ENCODE data around the gene CLEC4D.
"Not testable (repeated sequence)": the region's sequence is repeated elsewhere in the genome, so short reads cannot be mapped to it uniquely, and the experiment has no call there.

The CLEC4D gene

DNA sequence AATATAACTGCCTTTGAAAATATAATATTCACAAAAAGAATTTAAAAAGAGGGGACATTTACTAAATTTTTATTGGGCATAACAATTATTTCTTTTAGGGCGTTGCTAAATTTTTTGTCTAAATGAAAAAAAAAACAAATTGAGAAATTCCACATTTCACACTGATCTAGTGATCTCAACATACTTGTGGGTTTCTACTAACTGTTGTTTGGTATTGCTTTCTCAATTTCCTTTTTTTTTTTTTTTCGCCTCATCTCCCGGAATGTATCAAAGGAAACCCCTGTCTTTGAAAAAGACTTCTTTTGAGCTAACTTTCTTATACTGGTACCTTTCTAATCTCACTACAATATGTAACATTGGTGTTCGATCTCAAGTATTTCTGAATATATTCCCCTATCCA, at the start of gene CLEC4D:
Gene CLEC4D (plus strand): TSS at position 248 of the 400 bp plus-strand sequence. CDS start 230 bp downstream, outside the sequence.
- DNase-seq (ENCODE audit: low read depth) = no peak

DNA sequence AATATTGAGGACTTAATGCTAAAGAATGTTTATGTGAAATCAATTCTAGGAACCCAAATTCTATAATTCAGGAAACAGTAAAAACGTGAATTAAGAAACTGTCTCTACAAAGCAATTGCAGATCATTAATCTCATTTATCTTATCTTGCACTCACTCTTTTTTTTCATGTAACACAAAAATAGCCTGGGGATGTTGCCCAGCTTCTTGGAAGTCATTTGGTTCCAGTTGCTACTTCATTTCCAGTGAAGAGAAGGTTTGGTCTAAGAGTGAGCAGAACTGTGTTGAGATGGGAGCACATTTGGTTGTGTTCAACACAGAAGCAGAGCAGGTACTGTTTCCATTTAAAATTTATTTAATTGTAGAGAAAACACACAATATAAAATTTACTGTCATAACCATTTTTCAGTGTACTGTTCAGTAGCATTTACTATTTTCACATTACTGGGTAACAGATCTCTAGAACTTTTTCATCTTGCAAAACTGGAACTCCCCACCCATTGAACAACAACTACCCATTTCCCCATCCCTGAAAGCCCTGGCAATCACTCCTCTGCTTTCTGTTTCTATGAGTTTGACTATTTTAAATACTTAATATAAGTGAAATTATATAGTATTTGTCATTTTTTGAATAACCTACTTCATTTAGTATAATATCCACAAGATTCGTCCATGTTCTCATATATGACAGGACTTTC, 47.9 kb upstream of the CLEC4D start:
- no peak for DNase-seq (ENCODE audit: low read depth)

DNA sequence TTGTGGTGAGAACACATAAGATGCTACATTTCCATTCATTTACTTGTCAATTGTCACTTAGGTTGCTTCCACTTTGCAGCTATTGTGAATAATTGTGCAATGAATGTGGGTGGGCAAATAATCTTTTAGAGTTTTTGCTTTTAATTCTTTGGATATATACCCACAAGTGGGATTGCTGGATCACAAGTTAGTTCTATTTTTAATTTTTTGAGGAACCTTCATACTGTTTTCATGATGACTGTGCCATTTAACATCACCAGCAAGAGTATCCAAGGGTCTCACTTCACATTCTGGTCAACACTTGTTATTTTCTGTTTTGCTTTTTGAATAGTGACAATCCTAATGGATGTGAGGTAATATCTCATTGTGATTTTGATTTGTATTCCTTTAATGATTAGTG, 47.1 kb upstream of the CLEC4D start:
- DNase-seq (ENCODE audit: low read depth) = no peak

DNA sequence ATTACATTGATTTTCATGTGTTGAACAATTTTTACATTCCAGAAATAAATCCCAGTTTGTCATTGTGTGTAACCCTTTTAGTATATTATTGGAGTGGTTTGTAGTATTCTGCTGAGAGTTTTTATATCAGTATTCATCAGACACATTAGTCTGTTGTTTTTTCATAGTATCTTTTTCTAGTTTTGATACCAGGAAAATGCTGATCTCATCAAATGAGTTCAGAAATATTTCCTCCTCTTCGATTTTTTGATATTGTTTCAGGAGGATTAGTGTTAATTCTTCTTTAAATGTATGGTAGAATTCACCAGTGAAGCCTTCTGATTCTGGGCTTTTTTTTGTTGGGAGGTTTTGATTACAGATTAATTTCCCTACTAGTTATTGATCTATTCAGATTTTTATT, 42.2 kb upstream of the CLEC4D start:
- no peak for DNase-seq (ENCODE audit: low read depth)

DNA sequence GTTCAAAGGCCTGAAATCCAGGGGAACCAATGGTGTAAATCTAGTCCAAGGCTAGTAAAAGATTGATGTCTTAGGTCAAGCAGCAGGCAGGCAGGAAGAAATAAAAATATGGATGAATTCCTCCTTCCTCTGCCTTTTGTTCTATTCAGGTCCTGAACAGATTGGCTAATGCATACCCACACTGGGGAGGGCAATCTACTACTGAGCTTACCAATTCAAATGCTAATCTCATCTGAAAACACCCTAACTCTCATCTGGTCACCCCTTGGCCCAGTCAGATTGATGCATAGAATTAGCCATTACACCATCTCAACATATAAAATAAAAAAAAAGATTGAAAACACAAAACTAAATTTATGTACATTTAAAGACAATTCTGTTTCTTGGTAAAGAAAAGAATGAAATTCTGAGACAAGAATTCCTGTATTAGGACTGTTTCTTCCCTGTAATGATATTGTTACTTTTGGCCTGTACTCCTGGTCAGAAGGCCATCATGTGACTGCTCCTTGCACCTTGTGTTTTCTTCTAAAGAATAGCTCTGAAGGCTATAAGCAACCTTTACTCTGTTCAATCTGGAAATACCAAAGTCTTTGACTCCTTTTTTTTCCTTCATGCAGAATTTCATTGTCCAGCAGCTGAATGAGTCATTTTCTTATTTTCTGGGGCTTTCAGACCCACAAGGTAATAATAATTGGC, 37.6 kb upstream of the CLEC4D start:
- DNase-seq (ENCODE audit: low read depth) = no peak

DNA sequence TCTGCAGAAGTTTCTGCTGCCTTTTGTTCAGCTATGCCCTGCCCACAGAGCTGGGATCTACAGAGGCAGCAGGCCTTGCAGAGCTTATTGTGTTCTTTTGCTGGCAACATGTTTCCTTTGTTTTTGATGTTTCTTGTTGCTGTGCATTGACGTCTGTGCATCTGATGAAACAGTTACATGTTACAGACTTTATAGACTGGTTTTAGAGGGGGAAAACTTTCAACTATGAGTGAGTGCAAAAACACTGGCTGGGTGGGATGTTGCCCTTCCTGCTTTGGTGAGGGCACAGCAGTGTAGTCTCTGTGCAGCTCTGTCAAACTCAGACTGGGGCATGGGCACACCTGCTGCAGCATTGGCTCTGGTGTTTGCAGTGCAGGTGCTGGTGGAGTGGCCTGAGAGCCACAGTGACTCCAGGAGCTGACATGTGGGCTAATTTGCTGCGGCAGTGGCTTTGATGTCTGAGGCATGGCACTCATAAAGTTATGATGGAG, 30.7 kb upstream of the CLEC4D start:
- DNase-seq (ENCODE audit: low read depth) = no peak

DNA sequence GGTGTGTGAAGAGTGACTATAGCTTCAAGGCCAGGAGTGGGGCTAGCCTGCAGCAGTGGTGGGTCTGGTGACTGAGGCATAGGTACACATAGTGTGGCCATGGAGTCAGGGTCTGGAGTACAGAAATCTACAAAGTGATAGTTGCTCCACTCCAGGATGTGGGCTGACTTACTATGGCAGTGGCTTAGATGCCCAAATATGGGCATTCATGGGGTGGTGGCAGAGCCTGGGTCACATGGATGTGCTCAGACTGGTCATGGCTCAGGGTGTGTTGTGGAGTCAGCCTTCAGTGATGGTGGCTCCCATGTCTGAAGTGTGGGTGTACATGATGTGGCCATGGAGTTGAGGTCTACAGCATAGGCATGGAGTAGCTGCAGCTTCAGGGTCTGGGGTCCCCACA, 30.2 kb upstream of the CLEC4D start:
- no peak for DNase-seq (ENCODE audit: low read depth)

DNA sequence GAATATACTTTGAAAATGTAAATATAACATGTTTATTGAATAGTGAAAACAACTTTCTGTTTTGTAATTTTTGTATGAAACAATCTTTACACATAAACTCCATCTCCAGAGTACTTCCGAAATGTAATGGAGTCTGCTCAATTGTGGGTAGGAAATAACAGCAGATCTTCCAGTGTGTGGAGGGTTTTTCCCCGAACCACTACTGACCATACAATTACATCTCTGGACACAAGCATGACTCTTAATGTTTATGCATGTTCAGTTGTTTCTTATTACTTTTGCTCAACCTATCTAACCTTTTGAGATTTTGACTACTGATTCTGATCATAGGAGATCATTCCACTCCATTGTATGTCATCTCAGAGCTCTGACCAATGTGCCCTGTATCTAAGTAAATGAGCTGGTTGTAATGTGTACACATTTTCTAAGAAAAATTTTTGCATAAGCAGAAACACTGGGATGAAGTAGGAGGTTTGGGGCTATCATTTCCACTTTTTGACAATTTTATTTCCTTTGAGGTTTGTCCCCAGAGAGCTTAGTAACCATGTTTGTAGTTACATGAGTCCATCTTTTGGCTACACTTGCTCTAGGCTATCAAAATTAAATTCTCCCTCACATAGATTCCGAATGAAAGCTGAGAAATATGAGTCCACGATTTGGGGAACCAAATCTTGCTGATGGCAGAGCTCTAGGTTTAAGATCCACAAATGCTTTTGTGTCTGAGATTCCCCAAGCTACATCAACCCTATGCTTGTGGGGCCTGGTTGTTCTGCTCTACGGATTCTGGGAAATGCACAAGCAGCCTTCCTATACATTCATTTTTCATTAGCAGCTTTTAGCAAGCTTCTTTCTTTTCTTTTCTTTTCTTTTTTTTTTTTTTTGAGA, 21.4 kb upstream of the CLEC4D start:
- DNase-seq (ENCODE audit: low read depth) = no peak

DNA sequence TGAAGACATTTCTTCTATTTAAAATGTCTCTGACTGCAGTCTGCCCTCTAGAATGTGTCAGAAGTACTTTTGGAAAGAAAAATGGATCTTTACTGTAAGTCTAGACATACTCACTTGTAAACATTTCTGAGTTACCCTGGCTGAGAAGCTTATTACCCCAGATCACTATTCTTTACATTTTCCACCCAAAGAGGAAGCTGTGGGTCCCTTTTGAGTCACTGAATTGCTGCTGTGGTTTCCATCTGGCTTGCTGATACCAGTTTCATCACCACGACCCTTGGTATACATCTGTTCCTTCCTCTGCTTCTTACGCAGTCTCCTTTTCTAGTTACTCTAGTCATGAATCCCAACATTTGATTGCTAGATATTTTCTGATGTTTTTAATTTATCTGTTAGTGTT, 20.2 kb upstream of the CLEC4D start:
- DNase-seq (ENCODE audit: low read depth) = no peak

DNA sequence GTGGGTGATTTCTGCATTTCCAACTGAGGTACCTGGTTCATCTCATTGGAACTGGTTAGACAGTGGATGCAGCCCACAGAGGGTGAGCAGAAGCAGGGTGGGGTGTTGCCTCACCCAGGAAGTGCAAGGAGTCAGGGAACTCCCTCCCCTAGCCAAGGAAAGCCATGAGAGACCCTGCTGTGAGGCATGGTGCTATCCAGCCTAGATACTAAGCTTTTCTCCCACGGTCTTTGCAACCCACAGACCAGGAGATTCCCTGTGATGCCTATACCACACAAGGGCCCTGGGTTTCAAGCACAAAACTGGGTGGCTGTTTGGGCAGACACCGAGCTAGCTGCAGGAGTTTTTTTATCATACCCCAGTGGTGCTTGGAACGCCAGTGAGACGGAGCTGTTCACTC, 17.6 kb upstream of the CLEC4D start:
- DNase-seq (ENCODE audit: low read depth) = not testable (repeated sequence)

DNA sequence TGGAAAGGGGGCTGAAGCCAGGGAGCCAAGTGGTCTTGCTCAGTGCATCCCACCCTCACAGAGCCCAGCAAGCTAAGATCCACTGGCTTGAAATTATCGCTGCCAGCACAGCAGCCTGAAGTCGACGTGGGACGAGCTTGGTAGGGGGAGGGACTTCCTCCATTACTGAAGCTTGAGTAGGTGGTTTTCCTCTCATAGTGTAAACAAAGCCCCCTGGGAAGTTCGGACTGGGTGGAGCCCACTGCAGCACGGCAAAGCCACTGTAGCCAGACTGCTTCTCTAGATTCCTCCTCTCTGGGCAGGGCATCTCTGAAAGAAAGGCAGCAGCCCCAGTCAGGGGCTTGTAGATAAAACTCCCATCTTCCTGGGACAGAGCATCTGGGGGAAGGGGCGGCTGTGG, 17.2 kb upstream of the CLEC4D start:
- DNase-seq (ENCODE audit: low read depth) = not testable (repeated sequence)

DNA sequence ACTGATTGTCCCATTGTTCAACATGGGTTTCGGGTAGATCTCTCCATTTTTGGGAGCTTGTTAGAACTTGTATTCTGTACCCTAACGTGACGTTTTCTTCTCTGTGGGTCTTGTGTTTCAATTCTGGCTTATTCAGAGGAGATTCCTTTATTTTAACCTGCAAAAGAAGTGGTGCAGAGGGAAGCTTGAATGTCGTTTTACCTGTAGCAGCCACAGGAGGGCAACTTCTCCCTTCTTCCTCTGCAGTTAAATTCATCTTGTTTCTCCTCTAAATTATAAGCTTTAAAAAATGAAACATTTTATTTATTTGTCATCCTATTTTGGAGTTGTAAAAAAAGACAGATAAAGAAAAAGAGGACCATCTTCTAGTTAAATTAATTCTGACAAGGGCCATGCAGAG, 13.7 kb upstream of the CLEC4D start:
- no peak for DNase-seq (ENCODE audit: low read depth)

DNA sequence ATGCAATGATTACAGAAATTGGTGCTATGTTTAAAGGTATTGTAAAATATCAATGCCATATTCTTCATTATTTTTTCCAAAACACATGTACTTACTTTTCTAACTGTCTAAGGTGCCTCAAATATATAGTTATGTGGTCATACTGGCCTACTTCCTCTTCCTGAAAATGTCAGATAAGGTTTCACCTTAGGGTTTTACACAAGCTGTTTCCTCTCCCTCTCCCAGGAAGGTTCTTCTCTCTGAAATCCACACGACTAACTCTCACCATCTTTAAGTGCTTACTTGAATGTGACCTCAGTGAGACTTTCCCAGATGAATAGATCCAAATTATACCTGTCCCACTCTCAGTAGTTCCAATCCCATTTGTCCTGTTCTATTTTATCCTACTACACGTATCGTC, 11.6 kb upstream of the CLEC4D start:
- no peak for DNase-seq (ENCODE audit: low read depth)

DNA sequence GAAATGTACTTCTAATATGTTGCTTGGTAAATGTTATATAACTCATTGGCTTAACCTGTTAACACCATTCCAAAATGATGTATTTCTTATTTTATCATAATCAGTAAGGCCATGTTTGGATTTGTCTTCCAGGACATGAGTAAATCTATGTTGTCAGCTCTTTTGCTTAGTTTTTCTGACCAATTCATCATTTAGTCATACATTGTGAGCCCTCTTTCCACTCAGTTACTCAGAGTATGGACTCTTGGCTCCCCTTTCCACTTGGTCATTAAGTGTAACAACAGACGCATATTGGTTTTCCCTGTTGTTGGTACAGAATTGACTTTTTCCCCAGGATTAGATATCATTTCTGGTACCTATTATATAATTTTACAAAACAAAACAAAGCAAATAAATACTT, 9.0 kb upstream of the CLEC4D start:
- DNase-seq (ENCODE audit: low read depth) = no peak

DNA sequence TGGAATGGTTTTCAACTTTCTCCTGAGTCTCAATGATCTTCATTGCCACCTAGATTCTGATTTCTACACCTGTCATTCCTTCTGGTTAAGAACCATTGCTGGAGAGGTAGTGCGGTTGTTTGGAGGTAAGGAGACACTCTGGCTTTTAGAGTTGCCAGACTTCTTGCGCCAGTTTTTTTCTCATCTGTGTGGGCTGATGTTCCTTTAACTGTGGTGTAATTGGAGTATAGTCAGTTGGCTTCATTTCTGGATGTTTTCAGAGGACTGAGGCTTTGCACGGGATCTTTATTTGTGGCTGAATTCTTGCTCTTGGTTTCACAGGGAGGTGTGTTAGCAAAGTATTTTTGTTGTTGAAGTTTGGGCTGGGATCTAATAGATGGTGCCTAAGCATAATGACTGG, 5.7 kb upstream of the CLEC4D start:
- no peak for DNase-seq (ENCODE audit: low read depth)

DNA sequence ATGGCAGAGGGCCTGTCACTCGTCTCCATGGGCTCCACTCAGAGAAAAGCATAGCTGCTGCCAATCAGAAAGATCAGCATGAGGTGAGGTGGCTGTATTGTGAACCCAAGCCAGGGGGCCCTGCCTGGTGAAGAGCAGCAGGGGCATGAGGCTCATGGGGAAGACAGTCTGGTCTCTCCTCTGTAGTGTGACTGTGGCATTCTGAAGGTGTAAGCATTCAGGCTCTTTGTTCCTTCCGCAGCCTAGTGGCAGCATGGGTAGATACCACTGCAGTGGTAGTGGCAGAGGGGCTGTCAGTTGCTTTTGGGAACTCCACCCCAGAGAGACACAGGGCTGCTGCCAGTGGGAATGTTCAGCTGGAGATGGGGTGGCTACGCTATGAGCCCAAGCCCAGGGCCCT, 5.1 kb upstream of the CLEC4D start:
- DNase-seq (ENCODE audit: low read depth) = no peak

DNA sequence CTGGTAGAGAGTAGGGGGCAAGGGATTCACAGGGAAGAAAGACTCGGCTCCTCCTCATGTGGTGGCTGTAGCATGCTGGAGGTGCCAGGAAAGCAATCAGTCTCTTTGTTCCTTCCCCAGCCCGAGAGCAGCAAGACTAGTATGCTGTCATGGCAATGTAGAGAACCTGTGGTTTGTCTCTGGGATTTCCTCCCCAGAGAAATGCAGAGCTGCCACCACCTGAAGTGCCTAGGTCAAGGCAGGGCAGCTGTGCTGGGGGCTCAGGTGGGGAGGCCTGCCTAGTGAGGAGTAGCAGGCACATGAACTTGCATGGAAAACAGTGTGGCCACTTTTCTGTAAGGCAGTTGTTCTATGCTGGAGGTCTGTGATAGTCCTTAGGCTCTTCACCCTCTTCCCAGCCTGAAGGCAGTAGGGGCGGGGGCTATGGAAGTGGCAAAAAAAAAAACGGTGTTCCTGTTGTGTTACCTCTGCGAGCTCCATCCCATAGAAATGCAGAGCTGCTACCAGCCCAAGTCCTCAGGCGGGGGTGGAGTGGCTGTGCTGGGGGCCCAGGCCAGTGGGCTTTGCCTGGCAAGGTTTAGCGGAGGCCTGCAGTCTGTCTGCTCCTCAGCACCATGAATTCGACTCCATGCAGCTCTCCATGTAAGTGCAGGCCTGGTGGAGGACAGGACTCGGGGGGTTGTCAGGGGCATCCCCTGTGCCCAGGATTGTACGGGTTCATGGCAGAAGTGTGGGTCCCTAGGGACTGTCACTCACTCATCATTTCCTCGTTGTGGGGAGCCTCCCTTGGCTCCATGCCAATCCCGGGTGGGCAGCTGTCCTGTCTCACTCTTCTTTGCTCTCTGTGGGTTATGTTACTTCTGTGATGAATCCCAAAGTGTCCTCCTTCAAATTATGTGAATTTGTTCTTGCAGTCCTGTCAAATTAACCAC, 4.1 kb upstream of the CLEC4D start:
- DNase-seq (ENCODE audit: low read depth) = no peak

DNA sequence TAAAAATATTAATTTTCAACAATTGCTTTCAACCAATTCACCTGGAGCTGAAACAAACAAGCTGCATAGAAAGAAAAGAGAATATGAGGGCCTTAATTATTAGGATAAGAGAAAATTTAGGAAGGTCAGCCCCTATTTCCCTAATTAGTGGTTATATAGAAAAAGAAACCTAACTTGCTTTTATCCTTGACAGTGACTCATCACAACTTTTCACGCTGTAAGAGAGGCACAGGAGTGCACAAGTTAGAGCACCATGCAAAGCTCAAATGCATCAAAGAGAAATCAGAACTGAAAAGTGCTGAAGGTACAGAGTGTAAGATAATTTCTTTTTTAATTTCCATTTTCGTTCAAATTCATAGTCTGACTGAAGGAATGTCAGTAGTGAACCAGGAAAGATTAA, 4.7 kb downstream of the CLEC4D start:
- no peak for DNase-seq (ENCODE audit: low read depth)

DNA sequence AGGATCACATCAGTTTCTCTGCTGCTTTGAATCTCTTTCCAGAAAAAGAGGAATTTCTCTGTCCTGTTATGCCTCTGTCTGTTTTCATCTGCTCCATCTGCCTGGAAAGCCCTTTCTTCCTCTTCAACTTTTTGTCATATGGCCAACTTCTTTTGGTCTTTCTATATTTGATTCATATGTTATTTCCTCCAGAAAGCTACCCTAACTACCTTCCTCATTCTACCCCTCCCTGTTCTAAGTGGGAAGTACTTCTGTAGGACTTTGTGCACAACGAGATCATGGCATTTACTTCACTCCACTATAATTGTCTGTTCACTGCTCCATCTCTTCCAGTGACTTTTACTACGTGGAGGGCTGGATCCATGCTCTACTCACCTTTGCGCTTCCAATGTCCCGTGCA, 5.9 kb downstream of the CLEC4D start:
- no peak for DNase-seq (ENCODE audit: low read depth)

DNA sequence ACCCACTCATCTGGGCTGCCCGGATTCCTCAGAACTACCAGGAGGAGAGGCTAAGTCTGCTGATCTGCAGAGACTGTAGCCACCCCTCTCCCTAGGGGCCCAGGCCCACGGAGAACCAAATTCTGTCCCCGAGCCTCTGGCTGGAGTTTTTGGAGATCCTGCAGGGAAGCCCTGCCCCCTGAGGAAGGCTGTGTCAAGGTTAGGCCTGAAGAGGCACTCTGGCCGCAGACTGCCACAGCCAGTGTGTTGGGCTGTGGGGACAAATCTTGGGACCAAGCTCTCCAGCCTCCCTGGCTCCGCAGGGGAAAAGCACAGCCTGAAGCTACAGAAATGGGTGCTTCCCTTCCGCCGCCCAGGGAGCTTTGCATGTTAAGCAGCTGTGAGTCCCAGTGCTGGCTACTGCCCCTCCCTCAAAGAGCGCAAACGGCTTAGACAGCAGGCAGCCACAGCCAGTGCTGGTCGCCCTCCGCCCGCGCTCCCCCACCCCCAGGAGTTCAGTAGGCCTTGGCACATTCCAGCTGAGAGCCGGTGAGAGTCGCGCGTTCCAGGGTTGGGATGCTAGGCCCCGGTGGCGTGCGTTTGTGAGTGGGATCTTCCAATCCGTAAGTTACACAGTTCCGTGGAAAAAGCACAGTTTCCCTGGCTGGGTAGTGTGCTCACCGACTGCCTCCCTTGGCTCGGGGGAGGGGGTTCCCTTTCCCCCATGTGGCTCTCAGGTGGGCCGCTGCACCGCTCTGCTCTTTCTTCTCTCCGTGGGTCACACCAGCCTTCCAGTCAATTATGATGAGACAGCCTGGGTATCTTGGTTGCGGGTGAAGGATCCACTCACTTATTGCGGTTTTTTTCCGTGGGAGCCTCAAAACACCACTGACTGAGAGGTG, 14.2 kb downstream of the CLEC4D start:
- DNase-seq (ENCODE audit: low read depth) = no peak

DNA sequence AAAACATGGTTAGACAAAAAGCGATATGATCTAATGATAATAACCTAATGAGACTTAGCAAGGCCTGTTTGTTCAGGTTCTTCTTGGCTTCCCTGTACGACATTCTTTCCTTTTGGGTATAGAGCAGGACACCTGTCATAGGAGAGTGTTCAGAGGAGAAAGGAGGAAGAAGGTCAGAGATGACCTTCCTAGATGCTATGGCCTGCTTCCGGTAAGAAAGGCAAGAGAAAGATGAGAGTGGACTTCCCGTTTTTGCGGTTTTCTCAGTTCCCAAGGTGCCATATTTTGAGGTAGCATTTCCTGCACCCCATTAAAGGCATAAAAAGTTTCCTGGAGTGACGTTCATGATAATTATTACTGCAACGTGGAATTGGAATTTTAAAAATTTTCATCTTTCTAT, 18.7 kb downstream of the CLEC4D start:
- DNase-seq (ENCODE audit: low read depth) = no peak
